ENCODE measurements around the gene FPGS.

FPGS gene

DNA sequence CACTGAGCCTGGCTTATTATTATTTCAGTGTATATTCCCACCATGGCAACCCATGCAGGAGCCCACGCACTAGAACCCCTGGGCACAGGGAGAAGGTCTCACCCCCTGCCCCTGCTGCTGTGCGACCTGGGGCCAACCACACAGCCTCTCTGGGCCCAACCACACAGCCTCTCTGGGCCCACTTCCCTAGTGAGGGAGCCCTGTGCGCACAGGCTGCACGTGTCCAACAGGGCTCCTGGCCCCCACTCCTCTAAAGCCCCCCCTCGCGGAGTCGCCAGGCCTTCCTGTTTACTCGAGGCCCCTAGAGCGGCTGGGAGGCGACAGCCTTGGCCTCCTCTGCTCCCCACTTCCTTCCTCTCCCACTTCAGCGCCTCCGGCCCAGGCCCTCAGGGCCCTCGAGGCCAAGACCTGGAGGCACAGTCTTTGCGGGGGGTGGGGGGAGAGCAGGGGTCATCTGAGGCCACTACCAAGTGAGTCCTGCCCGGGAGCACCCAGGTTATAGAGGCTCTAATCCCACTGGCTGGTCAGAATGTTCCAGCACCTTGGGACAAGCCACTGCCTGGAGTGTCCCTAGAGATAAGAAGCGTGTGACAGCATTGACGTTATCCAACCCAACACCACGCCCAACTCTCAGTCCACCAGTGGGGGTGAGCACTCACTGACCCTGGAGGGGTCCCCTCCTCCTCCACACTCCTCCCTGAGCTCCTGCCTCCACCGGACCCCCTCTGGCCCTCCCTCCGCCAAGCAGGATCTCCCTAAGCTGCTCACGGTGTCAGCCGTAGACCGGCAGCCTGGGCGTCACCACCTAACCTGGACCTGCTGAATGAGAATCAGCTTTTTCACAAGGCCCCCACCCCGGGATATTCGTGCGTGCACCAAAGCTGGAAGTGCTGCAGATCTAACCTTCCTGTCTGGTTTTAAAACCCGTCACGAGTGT, 59.7 kb downstream of the FPGS start:
- DNase-seq: no peak

GRCh38 chr9:127863191-127863621, 60.5 kb downstream of the FPGS start:
- DNase-seq: no peak

Data from NCI-H187 treated with DMSO at 0.1 percent for 48 hours (cell line).